Suprapubic skin (tissue), 4 donors: Measurements from ENCODE around the gene RCOR2. TPM values are rescaled to one million over a fixed set of nuclear protein-coding genes. Genes with fewer than 3 reads are reported as not detected.
A peak's percentile ranks its signal among the peaks of the same experiment; 100 is the strongest.
"Not testable (repeated sequence)": the region's sequence is repeated elsewhere in the genome, so short reads cannot be mapped to it uniquely, and the experiment has no call there.

Source experiments
- DNase-seq, 2 donors: peaks; one replicate each; pipeline ENCODE4 v3.0.0-alpha.2; 2019; ENCODE audit warnings: low spot score in 2 of 2
- H3K27ac ChIP-seq: fragments of 200-600 bp; sonication (generic); one replicate; pipeline ENCODE4 v1.5.1; 2019
- H3K27me3 ChIP-seq: fragments of 200-600 bp; sonication (generic); one replicate; pipeline ENCODE4 v1.5.1; 2019
- H3K36me3 ChIP-seq: fragments of 200-600 bp; sonication (generic); one replicate; pipeline ENCODE4 v1.5.1; 2019
- H3K4me1 ChIP-seq: fragments of 200-600 bp; sonication (generic); one replicate; pipeline ENCODE4 v1.5.1; 2019
- H3K4me3 ChIP-seq: fragments of 200-600 bp; sonication (generic); one replicate; pipeline ENCODE4 v1.5.1; 2019; ENCODE audit warnings: mild to moderate bottlenecking
- H3K9me3 ChIP-seq: fragments of 200-600 bp; sonication (generic); one replicate; pipeline ENCODE4 v1.5.1; 2019
- EP300 ChIP-seq: sonication (generic); formaldehyde crosslinking; IDR thresholded peaks from one replicate; pipeline ENCODE4 v1.6.1; 2017; ENCODE audit warnings: antibody characterized with exemption
- POLR2A ChIP-seq, 2 donors: fragments of 450-650 bp; IDR thresholded peaks; one replicate each; pipeline ENCODE4 v1.6.1; 2017; ENCODE audit warnings: antibody characterized with exemption in 2 of 2, mild to moderate bottlenecking in 2 of 2, moderate library complexity in 2 of 2
- POLR2AphosphoS5 ChIP-seq, 3 donors: sonication (generic); formaldehyde crosslinking; IDR thresholded peaks; one replicate each; pipeline ENCODE4 v1.6.1; 2017; ENCODE audit warnings: antibody characterized with exemption in 3 of 3
- WGBS: methylation state at CpG from one replicate; pipeline ENCODE4 v1.1.5; 2018; 5-methylcytosine and 5-hydroxymethylcytosine counted together
- total RNA-seq, 4 donors: library from RNA; depleted of rRNA; stranded (reverse); fragments of >200 nt; gene quantifications; one replicate each; pipeline ENCODE4 v1.1.0, GENCODE V29; 2016
- TF ChIP-seq, protein P1 (sequence below), 2 donors: fragments of 200-600 bp in 1 of 2; fragments of 450-650 bp in 1 of 2; sonication (generic) in 1 of 2; IDR thresholded peaks; one replicate each; pipeline ENCODE4 v1.5.1; 2016 to 2019; ENCODE audit warnings: antibody characterized with exemption in 2 of 2, mild to moderate bottlenecking in 1 of 2, moderate library complexity in 1 of 2

The RCOR2 gene
- total RNA-seq, 4 donors from 2014 or later, result 0.21 to 0.34 TPM; not detected in 2

DNA sequence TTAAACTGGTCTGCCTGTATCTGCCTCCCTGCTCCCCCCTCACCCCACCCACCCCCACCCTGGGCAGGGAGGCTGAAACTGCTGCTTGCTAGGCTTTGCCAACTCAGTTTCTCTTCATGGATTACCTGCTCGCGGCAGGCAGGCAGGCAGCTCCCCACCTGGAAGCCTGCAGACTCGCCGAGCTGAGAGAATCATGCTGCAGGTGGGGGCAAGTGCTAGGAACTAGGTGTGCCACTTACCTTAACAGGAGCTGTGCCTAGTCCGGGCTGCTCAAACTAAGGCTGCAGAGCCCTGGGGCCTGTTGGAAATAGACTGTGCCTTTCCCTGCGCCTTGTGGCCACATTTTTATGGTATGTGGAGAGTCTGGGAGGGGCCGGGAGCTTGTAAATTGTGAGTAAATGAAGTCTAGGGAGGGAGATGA, 47.8 kb downstream of the RCOR2 start:
- Histone ChIP-seq H3K27me3 (no peaks in the 10 kb centered on the region), H3K36me3 (no peaks in the 10 kb centered on the region), H3K27ac (peak overlapping the region; percentile 77), H3K4me3 (no peak overlapping the region), H3K9me3 (no peaks in the 10 kb centered on the region), H3K4me1 (peaks cover 85% of the 10 kb centered on the region)
- 33% methylated on average over 1 of the region's 7 CpGs for WGBS
- TF ChIP-seq, protein P1, sequence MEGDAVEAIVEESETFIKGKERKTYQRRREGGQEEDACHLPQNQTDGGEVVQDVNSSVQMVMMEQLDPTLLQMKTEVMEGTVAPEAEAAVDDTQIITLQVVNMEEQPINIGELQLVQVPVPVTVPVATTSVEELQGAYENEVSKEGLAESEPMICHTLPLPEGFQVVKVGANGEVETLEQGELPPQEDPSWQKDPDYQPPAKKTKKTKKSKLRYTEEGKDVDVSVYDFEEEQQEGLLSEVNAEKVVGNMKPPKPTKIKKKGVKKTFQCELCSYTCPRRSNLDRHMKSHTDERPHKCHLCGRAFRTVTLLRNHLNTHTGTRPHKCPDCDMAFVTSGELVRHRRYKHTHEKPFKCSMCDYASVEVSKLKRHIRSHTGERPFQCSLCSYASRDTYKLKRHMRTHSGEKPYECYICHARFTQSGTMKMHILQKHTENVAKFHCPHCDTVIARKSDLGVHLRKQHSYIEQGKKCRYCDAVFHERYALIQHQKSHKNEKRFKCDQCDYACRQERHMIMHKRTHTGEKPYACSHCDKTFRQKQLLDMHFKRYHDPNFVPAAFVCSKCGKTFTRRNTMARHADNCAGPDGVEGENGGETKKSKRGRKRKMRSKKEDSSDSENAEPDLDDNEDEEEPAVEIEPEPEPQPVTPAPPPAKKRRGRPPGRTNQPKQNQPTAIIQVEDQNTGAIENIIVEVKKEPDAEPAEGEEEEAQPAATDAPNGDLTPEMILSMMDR (IDR thresholded peaks at IDR 0.05), result no peak
- TF ChIP-seq EP300 (no peak), POLR2A (IDR thresholded peaks at IDR 0.05) (no peak), POLR2AphosphoS5 (IDR thresholded peaks at IDR 0.05) (no peak)
- DNase-seq, result no peak

DNA sequence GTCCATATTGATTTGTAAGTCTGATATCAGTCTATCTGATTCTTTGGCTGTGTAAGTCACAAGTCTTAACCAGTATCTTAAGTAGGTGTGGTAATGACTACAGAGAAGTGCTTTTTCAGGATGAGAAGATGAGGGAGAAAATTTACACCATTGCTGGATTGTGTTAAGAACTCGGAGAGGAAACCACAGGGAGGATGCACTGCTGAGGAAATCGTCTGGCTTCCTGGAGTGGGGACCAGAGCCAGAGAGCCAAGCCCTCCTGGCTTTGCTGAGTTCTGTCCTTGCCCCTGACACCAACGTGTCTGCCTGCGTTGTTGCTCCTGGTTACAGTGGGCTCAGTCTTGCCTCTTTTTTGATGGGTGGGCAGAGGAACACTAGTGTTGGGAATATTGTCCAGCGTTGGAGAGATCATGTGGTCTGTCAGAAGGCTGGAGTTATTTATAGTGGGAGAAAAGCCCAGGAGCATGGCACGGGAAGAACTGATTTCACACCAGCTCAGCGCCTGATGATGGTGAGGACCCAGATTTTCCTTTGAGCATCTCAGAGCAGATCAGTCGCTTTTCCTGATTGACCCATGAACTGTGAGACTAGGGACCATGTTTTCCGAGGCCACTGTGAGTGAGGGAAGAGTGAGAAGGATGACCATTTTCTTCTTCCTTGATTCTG, 48.4 kb downstream of the RCOR2 start:
- Histone ChIP-seq H3K9me3 (no peaks in the 10 kb centered on the region), H3K36me3 (no peaks in the 10 kb centered on the region), H3K4me3 (no peak overlapping the region), H3K27me3 (no peaks in the 10 kb centered on the region), H3K27ac (peak overlapping the region; percentile 77), H3K4me1 (peaks cover 79% of the 10 kb centered on the region)
- 24% methylated on average over 9 of the region's 9 CpGs for WGBS
- TF ChIP-seq, protein P1 (IDR thresholded peaks at IDR 0.05), result no peak
- TF ChIP-seq POLR2AphosphoS5 (IDR thresholded peaks at IDR 0.05) (no peak), POLR2A (IDR thresholded peaks at IDR 0.05) (no peak), EP300 (no peak)
- no peak for DNase-seq

DNA sequence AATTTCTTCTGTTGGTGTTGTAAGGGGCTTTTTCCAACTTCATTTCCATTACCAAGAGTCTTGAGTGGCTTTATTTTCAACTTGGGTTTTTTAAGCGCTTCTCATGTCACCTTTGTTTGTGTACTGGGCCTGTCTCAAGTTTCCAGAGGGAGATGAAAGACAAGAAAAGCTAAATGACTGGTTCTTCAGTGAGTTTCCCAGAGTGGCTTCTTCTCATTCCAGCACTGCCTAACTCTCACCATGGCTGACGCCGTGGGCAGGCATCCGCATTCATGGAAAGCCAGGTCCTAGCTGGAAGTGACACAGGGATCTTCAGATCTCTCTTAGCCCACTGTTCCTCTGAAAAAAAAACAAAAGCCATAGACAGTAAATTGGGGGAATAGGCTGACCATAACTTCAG, 49.5 kb downstream of the RCOR2 start:
- DNase-seq, result no peak
- H3K4me3 ChIP-seq, result no peak overlapping the region
- peaks cover 74% of the 10 kb centered on the region for H3K4me1 ChIP-seq
- no peaks in the 10 kb centered on the region for H3K27me3 ChIP-seq
- no peak overlapping the region for H3K27ac ChIP-seq
- no peaks in the 10 kb centered on the region for H3K36me3 ChIP-seq
- H3K9me3 ChIP-seq, result no peaks in the 10 kb centered on the region
- no peak for TF ChIP-seq EP300
- TF ChIP-seq POLR2AphosphoS5 (IDR thresholded peaks at IDR 0.05), result no peak
- no peak for TF ChIP-seq POLR2A (IDR thresholded peaks at IDR 0.05)
- TF ChIP-seq, protein P1 (IDR thresholded peaks at IDR 0.05), result no peak
- WGBS, result 88% methylated on average over 4 of the region's 4 CpGs

DNA sequence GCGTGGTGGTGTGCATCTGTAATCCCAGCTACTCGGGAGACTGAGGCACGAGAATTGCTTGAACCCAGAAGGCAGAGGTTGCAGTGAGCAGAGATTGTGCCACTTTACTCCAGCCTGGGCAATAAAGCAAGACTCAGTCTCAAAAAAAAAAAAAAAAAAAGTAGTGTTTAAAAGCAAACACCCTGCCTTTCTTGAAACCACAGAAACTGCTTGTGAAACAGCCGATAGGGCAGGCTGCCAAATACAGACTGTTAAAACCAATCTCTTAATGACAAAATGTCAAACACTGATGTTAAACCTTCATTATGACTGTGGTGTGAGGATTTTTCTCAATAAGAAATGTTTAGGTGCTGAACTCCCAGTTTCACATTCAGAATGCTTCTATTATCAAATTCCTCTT, 50.8 kb downstream of the RCOR2 start:
- 45% methylated on average over 4 of the region's 4 CpGs for whole genome bisulfite sequencing
- no peaks in the 10 kb centered on the region for H3K27me3 ChIP-seq
- H3K9me3 ChIP-seq, result no peaks in the 10 kb centered on the region
- peaks cover 63% of the 10 kb centered on the region for H3K4me1 ChIP-seq
- DNase-seq, result peak; percentile 77 to 84
- H3K4me3 ChIP-seq, result no peak overlapping the region
- TF ChIP-seq POLR2A (IDR thresholded peaks at IDR 0.05) (no peak), POLR2AphosphoS5 (IDR thresholded peaks at IDR 0.05) (no peak), EP300 (no peak)
- TF ChIP-seq, protein P1 (IDR thresholded peaks at IDR 0.05), result no peak
- H3K27ac ChIP-seq, result no peak overlapping the region
- no peaks in the 10 kb centered on the region for H3K36me3 ChIP-seq

DNA sequence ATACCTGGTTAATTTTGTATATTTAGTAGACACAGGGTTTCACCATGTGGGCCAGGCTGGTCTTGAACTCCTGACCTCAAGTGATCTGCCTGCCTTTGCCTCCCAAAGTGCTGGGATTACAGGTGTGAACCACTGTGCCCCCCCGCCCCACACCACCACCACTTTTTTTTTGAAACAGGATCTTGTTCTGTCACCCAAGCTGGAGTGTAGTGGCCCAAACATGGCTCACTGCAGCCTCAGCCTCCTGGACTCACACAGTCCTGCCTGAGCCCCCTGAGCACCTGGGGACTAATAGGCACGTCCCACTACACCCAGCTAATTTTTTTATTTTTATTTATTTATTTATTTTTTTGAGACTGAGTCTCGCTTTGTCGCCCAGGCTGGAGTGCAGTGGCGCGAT, 53.3 kb downstream of the RCOR2 start:
- DNase-seq, H3K27ac ChIP-seq: not testable (repeated sequence)

DNA sequence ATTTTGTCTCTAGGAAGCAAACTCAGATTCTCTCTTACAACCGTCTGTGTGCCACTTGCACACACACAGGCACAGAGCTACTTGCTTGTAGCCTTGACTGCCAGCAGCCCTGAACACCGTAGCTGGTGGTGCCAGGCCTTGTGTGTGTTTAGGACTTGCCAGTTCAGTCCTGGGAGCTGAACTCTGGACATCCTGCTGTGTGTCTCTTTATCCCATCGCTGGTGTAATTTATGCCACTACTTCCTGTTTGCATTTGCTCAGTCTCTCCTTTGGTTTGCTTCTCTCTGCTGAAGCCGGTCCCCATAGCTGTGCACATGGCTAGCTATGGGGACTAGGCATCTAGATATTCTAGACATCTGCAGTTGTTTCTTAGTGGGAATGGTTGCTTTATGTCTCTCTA, 54.0 kb downstream of the RCOR2 start:
- Histone ChIP-seq H3K4me1 (peaks cover 38% of the 10 kb centered on the region), H3K27me3 (no peaks in the 10 kb centered on the region), H3K9me3 (no peaks in the 10 kb centered on the region), H3K4me3 (no peak overlapping the region), H3K36me3 (no peaks in the 10 kb centered on the region), H3K27ac (no peak overlapping the region)
- DNase-seq, result no peak
- TF ChIP-seq POLR2AphosphoS5 (IDR thresholded peaks at IDR 0.05), result no peak
- TF ChIP-seq, protein P1 (IDR thresholded peaks at IDR 0.05), result no peak
- 46% methylated on average over 4 of the region's 4 CpGs for WGBS

More for the DNA sequence above, 53.3 kb downstream of the RCOR2 start:
- H3K27me3 ChIP-seq, H3K36me3 ChIP-seq, H3K9me3 ChIP-seq, H3K4me3 ChIP-seq: not testable (repeated sequence)
- H3K4me1 ChIP-seq, result peaks cover 38% of the 10 kb centered on the region
- WGBS, result 94% methylated on average over 6 of the region's 6 CpGs
